DLD1 (cell line): ENCODE data around the gene GABRR3.

Experiments
- in situ Hi-C: cut with HindIII; loops from 2 replicates; pipeline ENCODE4 v1.10.0; 2017; ENCODE audit warnings: low sequenced_read_pairs

GABRR3 gene

DNA sequence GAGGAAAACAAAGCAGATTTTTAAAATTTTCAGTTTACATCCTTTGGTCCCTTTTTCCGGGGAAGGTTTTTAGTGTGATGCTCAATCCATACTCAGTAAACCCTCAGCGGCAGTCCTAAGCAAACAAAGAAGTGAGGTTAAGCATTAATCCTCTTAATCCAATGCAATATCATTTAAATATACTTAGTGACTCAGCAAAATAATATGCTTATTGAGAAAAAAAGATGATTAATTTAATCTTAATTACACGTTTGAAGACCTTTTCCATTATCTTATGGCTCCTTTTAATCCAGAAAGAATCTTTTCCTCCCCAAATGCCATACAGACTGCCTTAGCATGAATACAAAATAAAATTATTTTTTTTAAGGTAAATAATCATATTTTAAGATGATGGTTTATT lies at the start of gene GABRR3:
TSS of gene GABRR3 (minus strand) at position 108 of the 400 bp plus-strand sequence. CDS start 328 bp downstream, outside the sequence.
- in situ Hi-C loops = no loop called here

GRCh38 chr3:98073486-98073885 lies 38.4 kb upstream of the GABRR3 start:
- in situ Hi-C loops = no loop called here

DNA sequence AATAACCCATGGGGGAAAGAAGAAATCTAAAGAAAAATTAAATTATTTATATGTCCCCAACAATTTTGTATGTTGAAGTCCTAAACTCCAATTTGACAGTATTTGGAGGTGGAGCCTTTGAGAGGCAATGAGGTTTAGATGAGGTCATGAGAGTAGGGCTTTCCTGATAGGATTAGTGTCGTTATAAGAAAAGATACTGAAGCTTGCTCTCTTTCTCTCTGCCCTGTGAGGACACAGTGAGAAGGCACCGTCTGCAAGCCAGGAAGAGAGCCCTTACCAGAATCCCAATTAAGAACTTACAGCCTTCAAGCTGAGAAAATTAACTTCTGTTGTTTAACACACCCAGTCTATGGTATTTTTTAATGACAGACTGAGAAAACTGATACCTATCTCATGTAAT lies 35.7 kb upstream of the GABRR3 start:
- in situ Hi-C loops = no loop called here

DNA sequence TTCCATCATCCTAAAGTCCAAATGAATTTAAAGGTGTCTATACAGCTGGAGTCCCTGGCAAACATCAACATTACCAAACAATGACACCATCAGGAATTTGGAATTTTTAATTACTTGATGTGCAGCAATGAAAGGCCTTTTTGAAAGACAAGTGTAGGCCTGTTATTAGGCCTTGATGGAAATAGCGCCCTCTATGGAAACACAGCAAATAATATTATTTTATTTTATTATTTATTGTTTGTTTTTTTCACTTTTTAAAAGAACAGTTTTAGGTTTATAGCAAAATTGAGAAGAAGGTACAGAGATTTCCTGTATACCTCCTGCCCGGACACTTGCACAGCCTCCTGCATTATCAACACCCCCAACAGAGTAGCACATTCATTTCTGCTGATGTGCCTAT lies 33.7 kb upstream of the GABRR3 start:
- in situ Hi-C loops = no loop called here

DNA sequence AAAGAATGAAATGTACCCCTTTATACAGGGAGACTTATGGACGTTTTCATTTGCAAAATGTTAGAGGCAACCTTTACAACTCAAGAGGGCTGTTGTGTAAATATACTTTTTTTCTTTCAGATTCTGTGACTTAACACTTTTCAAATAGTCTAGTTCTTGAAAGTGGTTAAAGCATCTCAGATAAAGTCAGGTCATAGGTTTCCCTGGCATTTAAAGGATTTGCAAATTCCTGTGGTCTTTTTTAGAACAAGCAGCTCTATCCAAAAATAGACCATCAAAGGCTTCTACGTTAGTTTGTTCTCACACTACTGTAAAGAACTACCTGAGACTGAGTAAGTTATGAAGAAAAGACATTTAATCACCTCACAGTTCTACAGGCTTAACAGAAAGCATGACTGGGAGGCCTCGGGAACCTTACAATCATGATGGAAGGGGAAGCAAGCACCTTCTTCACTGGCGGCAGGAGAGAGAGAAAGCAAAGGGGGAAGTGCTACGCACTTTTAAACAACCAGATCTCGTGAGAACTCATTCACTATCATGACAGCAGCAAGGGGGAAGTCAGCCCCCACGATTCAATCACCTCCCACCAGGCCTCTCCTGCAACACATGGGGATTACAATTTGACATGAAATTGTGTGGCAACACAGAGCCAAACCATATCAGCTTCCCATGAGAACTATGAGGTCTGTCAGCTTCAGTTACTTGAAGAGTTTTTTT lies 23.3 kb upstream of the GABRR3 start:
- in situ Hi-C loops = no loop called here

DNA sequence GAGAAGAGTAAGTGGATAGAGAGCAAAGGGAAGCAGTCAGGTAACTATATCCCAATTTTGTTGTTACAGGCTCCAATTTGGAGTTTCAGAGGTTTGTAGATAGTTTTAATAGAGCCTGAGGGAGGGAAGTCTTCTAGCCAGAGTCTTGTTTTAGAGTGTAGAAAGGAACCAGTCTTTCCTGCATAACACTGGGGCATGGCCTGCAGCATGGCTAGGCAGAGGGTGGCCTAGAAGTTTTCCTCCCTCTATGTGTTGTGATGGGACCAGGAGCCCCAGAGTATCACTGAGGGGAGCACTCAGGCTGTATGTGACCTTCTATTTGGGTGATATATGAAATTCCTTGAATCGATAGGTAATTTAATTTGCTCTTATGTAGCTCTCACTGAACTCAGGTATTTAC lies 22.5 kb upstream of the GABRR3 start:
- in situ Hi-C loops = no loop called here

GRCh38 chr3:98056035-98056434 lies 20.9 kb upstream of the GABRR3 start:
- in situ Hi-C loops = no loop called here

- in situ Hi-C loops = no loop called here
These were observed 14.2 kb upstream of the GABRR3 start for GRCh38 chr3:98049271-98049670.

- in situ Hi-C loops = no loop called here
These were observed 13.5 kb upstream of the GABRR3 start for GRCh38 chr3:98048586-98048985.

GRCh38 chr3:98041350-98041749 lies 6.2 kb upstream of the GABRR3 start:
- in situ Hi-C loops = no loop called here

DNA sequence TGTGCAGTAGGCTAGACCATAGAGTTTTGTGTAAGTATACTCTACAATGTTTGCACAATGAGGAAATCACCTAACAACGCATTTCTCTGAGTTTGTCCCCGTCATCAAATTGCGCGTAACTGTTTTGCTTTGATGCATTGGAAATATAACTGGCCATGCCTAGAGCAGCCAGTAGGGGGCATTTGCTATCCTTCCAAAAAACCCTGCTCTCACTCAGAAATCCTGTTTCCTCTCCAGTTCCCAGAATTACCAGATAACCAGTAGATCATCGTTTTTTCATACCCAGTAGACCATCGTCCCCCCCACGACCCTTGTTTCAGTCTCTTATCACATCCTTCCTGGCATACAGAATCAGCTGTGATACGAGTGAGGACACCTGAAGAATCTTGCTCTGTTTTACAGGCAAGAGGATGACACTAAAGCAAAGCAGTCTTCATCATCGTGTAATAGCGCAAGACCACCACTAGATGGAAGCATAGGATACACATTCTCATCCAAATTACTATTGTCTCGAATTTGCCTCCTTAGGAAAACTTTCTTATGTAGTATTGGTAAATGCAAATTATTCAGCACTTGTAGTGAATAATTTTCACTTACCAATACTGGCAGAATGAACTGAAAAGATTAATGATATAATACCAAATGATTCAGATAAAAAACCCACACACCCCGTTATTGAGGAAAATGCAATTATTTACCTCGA lies 4.4 kb upstream of the GABRR3 start:
- in situ Hi-C loops = no loop called here

DNA sequence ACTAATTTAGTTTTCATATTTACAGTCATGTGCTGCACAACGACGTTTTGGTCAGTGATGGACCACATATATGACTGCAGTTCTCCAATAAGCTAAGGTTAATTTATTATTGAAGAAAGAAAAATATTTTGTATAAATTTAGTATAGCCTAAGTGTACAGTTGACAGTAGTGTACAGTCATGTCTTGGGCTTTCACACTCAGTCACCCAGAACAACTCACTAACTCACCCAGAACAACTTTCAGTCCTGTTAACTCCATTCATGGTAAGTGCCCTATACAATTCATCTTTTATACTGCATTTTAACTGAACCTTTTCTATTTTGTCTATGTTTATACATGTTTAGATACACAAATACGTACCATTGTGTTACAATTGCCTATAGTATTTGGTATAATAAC lies 3.8 kb upstream of the GABRR3 start:
- in situ Hi-C loops = no loop called here

DNA sequence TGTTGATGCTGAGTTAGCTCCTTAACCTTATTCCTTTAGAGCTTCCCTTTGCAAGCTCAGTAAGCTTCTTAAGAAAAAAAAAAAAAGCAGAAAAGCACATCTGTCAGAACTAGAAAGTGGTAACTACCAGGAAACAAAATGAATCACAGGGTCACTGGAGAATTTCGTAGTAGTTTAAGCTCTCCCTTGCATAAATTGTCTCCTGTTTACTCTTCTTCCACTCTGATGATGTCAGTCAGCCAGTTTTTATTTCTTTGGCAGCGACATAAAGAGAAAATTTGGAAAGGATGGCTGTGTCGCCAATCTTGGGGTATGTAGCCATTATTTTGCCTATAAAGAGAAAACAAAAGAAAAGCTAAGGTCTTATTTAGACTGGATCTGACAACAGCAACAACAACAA lies 3.2 kb upstream of the GABRR3 start:
- in situ Hi-C loops = no loop called here

DNA sequence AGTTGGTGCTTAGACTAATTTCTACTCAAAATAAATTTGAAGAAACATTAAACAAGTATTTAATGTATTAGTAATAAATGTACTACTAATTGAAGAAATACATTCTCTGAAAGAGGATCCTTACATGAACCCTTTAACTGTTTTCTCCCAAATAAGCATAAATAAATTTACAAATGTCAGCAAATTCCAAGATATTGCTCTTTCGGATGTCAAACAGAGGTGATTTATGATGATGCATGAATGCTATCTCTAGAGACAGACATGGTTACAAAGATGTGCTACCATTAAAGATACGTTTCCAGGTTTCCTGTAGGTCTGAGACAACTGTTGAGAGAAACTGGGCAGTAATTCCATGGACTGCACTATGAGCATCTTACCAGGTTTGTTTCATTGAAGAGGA lies 629 bp downstream of the GABRR3 start:
- in situ Hi-C loops = no loop called here

DNA sequence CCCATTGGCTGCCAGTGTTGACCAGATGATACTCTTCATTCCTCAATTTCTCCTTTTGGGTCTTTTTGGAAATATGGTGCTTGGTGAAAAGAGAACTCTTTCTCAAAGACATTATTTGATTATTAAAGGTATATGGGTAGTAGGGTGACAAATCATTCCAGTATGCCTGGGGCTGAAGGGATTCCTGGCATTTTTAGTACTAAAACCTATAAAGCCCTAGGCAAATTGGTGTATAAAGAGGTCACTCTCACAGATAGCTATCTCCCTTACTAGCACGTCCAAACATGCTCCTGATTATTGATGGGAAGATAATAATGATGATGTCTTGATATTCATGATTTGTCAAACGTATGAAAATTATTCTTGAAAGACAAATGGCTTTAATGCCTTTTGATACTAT lies 1.1 kb downstream of the GABRR3 start:
- in situ Hi-C loops = no loop called here

- in situ Hi-C loops = no loop called here
These were observed 2.2 kb downstream of the GABRR3 start for GRCh38 chr3:98032904-98033303.

GRCh38 chr3:98032265-98032664 lies 2.9 kb downstream of the GABRR3 start:
- in situ Hi-C loops = no loop called here

GRCh38 chr3:98029083-98029482 lies 6.0 kb downstream of the GABRR3 start:
- in situ Hi-C loops = no loop called here

GRCh38 chr3:98027085-98027446 lies 8.0 kb downstream of the GABRR3 start:
- in situ Hi-C loops = no loop called here

DNA sequence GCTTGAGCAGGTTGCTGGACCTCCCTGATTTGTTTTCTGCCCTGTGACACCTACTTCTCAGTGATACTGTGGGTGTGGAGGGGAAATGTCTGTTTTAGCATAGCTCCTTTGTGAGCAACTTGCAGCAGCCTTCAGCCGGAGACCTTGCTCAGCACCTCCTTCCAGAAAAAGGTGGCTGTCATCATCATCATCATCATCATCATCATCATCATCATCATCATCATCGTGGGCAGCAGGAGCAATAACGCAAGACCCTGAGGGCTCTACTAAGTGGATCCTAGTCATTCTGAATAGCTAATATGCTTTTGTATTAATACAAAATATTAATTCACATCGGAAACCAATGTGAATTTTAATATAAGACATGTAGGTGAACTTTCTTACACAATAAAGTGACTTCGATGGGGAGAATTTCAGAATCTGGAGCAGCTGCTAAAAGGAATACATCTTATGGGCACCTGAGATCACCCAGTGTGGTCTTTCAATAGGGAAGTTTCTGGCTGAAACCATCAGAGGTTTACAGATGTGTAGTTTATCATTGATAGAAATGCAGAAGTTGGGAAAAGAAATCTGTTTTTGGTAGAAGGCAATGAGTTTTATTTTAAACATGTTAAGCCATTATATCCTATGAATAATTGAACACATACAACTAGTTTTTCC lies 8.6 kb downstream of the GABRR3 start:
- in situ Hi-C loops = no loop called here

GRCh38 chr3:98025392-98025945 lies 9.6 kb downstream of the GABRR3 start:
- in situ Hi-C loops = no loop called here
